GM12801 (cell line): ENCODE data around the gene CYTIP.

ENCODE experiments used
- CTCF ChIP-seq: IDR thresholded peaks from one replicate; pipeline ENCODE4 v1.5.1; 2011; ENCODE audit warnings: control low read depth; ENCODE audit not compliant: insufficient read length; ENCODE audit errors: extremely low read depth

CYTIP gene

DNA sequence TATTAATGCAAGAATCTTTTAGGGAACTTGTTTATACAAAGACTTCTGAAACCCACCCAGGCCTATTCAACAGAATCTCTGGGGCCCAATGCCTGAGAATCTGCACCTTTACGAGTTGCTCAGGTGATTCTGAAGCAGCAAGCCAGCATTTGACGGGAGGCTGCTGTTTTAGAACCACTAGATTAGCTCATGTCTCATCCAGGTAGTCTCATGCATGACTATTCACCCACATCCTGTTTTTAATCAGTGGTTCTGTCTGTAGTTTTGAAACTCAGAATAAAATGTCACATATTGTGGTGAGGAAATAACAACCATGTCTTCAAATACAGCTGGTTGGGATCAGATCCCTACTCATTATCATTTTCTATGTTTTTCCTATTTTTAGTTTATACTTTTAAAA is 39.5 kb downstream of the CYTIP start:
- no peak for TF ChIP-seq CTCF

- no peak for TF ChIP-seq CTCF
Observed at GRCh38 chr2:157395811-157396210, 48.1 kb downstream of the CYTIP start.

- no peak for TF ChIP-seq CTCF
Observed at GRCh38 chr2:157394928-157395327, 49.0 kb downstream of the CYTIP start.

DNA sequence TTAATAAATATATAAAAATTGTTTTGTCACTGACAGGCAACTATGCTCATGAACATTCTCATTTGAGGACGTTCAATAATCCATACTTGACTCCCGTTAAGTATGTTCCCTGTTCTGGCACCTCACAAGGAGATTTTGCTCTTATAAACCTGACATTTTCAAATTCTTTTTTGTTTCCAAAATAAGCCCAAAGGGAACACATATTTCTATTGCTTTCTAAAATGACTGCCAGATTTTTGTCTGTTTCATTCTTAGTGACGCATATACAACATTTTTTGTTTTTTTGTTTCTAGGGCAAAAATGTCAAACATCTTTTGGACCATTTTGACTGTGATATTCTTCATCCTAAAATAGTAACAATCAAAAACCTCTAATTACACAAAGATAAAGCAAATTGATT is 50.5 kb downstream of the CYTIP start:
- no peak for TF ChIP-seq CTCF

DNA sequence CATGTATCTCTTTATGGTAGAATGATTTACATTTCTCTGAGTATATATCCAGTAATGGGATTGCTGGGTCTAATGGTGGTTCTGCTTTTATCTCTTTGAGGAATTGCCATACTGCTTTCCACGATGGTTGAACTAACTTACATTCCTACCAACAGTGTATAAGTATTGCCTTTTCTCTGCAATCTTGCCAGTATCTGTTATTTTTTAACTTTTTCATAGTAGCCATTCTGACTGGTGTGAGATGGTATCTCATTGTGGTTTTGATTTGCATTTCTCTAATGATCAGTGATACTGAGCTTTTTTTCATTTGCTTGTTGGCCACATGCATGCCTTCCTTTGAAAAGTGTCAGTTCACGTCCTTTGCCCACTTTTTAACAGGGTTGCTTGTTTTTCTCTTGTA is 55.1 kb downstream of the CYTIP start:
- TF ChIP-seq CTCF: no peak

GRCh38 chr2:157386747-157387146 is 57.1 kb downstream of the CYTIP start:
- TF ChIP-seq CTCF: no peak

DNA sequence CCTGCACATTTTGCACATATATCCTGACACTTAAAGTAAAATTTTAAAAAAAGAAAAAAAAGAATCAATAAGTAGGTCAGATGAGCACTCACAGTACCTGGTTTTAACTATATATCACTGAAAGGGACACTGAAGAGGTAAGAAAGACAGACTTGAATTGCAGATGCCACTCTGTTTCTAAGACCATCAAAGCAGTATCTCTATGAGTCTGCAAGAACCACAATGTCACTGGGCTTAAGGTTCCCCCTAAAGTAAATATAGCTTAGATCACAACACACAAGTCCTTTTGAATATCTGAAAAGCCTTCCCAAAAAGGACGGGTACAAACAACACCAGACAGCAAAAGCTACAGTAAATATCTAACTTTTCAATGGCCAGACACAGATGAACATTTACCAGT is 57.6 kb downstream of the CYTIP start:
- no peak for TF ChIP-seq CTCF

- no peak for TF ChIP-seq CTCF
Observed at GRCh38 chr2:157377861-157378260, 66.0 kb downstream of the CYTIP start.
